HG02870 (cell line): ENCODE data around the gene ZNF316.
"Not testable (repeated sequence)": the region's sequence is repeated elsewhere in the genome, so short reads cannot be mapped to it uniquely, and the experiment has no call there.

Source experiments
- ATAC-seq: cut with Tn5 transposase; IDR thresholded peaks from one replicate; pipeline ENCODE4 v1.9.1; 2021; ENCODE audit warnings: mild to moderate bottlenecking, moderate library complexity; ENCODE audit not compliant: unreplicated experiment

Gene ZNF316

GRCh38 chr7:6646465-6646864 is 9.3 kb downstream of the ZNF316 start:
- no peak for ATAC-seq

DNA sequence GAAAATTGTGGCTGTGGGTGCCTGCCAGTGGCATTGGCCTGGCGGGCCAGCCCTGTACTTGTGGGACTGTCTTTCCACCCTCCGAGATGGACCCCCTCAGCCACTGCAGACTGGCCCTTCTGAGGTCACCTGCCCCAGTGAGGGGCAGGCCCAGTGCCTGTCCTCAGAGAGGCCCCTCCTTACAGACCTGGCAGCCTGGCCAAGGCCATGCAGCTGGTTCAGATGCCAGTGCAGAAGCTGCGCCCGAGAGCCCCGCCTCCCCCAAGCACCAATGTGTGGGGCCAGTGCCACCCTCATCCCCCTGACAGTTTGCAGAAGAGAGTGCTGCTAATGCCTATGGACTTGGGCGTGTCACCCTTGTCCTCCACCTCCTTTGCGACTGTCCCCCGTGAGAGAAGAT is 10.0 kb downstream of the ZNF316 start:
- no peak for ATAC-seq

DNA sequence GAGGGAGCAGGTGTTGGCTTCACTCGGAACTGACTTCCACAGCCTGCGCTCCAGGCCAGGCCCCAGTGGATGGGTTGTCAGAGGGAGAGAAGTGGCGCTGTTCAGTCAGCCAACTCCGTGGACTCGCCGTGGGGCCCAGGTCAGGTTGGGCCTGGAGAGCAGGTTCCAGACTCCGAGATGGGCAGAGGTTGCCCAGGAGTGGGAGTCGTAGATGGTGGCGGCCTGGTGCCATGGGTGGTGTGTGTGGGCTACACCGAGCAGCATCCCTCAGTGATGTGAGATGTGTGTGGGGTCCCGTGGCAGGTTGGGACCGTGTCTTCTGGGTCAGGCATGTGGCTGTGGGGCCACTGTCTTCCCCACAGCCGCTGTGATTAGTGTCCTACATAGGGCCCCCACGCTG is 10.4 kb downstream of the ZNF316 start:
- ATAC-seq, result no peak

DNA sequence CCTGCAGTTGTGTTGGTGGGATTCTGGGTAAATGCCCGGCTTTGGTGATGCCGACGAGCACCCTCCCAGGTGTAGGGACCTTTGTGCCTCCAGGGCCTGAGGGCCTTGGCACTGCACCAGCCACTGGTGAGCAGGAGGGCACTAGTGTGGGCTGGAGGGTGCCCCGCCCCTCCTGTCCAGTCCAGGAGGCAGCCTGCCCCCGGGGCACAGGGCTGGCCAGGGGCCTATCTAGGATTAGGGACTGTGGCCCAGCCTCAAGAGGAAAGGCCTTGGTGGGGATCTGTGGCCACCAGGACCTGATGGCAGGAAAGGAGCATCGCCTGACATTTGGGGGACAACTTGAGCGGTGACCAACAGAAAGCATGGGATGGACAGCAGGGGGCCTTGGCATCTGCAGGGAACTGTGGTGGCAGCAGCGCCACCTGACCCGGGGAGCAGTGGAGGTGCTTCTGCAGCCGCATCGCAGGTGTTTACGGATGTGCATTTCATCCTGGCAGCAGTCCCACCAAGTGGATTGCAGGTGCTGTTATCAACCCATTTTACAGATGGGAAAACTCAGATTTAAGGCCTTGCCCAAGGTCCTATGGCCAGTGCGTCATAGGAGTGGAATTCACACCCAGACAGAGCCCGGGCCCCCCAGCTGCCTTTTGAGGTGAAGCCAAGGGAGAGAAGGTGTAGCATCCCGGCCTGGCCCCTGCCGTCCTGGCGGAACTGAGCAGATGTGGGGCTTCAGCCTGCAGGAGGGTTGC is 11.1 kb downstream of the ZNF316 start:
- ATAC-seq, result no peak

GRCh38 chr7:6648815-6649104 is 11.6 kb downstream of the ZNF316 start:
- no peak for ATAC-seq

- no peak for ATAC-seq
These were observed 12.3 kb downstream of the ZNF316 start for GRCh38 chr7:6649241-6649961.

DNA sequence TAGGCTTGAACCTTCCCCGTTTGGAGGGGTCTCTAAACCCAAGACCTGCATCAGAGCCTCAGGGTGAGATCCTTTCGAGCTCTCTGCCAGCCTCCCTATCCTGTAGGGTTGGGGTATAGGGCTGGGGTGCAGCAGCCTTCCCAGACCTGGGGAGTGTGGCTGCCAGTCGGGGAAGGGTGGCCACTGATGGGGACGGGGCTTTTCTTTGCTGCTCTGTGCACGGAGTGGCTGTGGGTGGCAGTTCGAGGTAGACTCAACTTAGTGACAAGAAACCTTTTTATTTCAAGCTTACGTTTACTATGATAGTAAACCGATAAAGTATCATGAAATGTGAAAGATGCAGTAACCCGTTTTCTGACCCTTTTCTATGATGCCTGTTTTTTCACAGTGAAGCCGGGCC is 13.0 kb downstream of the ZNF316 start:
- ATAC-seq, result no peak

- no peak for ATAC-seq
These were observed 13.4 kb downstream of the ZNF316 start for GRCh38 chr7:6650521-6651011.

GRCh38 chr7:6651851-6652445 is 14.8 kb downstream of the ZNF316 start:
- ATAC-seq, result no peak

DNA sequence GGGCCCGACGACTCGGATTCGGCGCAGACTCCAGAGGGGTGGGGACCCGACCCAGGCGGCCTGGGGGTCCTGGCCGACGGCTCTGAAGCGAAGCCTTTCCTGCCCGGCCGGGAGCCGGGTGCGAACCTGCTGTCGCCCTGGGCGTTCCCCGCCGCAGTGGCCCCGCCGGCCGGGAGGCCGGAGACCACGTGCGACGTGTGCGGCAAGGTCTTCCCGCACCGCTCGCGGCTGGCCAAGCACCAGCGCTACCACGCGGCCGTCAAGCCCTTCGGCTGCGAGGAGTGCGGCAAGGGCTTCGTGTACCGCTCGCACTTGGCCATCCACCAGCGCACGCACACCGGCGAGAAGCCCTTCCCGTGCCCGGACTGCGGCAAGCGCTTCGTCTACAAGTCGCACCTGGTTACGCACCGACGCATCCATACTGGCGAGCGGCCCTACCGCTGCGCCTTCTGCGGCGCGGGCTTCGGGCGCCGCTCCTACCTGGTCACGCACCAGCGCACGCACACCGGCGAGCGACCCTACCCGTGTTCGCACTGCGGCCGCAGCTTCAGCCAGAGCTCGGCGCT is 15.4 kb downstream of the ZNF316 start:
- ATAC-seq, result no peak

DNA sequence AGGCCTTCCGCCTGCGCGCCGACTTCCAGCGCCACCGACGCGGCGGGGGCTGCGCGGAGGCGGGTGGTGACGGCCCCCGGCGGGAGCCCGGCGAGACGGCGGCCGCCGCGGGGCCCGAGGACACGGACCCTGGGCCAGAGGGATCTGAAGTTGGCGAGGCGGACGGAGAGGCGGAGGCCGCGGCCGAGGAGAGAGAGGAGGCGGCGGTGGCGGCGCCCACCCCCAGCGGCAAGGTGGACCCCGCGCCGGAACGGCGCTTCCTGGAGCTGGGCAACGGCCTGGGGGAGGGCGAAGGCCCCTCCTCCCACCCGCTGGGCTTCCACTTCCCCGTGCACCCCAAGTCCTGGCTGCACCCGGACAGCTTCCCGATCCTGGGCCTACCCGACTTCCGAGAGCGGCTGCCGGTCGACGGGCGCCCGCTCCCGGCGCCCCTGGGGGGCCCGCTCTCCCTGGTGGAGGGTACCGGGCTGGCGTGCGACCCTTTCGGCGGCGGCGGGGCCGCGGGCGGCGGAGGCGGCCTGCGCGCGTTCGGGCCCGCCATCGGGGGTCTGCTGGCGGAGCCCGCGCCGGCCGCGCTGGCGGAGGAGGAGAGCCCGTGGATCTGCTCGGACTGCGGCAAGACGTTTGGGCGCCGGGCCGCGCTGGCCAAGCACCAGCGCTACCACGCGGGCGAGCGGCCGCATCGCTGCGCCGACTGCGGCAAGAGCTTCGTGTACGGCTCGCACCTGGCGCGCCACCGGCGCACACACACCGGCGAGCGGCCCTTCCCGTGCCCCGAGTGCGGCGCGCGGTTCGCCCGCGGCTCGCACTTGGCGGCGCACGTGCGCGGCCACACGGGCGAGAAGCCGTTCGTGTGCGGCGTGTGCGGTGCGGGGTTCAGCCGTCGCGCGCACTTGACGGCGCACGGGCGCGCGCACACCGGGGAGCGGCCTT is 16.2 kb downstream of the ZNF316 start:
- no peak for ATAC-seq

DNA sequence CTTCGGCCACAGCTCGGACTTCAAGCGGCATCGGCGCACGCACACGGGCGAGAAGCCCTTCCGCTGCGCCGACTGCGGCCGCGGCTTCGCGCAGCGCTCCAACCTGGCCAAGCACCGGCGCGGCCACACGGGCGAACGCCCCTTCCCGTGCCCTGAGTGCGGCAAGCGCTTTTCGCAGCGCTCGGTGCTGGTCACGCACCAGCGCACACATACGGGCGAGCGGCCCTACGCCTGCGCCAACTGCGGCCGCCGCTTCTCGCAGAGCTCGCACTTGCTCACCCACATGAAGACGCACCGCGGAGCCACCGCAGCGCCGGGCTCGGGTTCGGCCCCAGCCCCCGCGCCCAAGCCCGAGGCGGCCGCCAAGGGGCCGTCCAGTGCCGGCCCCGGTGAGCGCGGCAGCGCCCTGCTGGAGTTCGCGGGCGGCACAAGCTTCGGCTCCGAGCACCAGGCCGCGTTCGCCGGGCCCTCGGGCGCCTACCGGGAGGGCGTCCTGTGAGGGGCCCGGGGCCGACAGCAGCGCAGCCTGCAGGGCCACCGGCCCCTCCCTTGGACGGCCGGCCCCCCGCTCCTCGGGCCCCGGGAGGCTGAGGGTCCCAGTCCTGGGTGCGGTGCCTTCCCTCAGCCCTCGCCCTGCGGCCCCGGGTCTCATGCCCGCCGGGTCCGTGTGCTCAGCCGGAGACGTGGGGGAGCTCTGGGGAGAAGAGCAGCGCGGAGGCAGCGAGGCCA is 17.2 kb downstream of the ZNF316 start:
- ATAC-seq, result no peak

GRCh38 chr7:6654842-6655610 is 17.9 kb downstream of the ZNF316 start:
- ATAC-seq, result no peak

GRCh38 chr7:6655636-6656385 is 18.7 kb downstream of the ZNF316 start:
- ATAC-seq, result no peak

DNA sequence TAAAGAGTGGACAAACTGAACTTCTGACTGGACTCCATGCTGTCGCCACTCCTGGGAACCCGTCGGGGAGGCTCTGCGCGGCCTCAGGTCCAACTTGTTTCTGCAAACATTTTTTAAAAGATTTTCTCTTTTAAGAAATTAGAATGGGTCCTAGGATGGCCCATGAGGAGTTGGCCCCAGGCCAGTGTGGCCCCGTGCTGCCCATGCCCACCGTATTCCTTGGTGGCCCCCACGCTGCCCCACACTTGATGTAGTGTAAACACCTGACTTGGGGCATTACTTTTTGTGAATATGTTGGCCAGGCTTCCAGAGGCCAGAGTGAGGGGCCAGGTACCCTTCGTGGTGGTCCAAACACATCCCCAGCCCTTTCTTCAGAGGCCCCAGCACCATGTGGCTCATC is 19.3 kb downstream of the ZNF316 start:
- ATAC-seq, result no peak

DNA sequence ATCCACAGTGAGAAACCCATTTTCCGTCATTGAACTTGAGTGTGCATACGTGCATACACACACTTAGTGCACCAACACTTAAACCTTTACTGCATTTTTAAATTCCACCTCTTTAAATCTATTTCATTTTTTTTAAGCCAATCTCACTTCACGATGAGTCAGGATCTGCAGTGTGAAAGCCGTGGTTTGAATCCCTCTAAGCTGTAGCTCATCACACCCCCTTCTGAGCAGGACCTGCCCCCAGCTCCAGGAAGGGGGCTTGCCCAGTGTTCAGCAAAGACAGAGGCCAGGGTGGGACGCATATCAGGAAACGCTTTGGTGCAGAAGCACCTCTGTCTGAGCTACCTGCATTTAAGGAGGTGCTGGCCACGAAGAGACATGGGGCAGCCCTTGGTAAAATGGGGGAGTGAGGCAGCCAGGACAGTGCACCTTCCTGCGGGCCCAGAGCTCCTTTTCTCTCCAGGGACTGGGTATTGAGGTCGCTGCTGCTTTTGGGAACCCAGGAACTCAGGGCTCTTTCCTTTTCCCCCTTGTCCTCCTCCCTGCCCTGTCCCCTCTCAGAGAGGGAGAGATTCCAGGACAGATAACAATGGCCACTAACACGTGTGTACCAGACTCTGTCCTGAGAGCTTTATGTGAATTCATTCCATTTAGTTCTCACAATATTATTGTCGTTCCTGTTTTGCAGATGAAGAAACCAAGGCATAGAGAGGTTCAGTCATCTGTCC is 21.7 kb downstream of the ZNF316 start:
- no peak for ATAC-seq

DNA sequence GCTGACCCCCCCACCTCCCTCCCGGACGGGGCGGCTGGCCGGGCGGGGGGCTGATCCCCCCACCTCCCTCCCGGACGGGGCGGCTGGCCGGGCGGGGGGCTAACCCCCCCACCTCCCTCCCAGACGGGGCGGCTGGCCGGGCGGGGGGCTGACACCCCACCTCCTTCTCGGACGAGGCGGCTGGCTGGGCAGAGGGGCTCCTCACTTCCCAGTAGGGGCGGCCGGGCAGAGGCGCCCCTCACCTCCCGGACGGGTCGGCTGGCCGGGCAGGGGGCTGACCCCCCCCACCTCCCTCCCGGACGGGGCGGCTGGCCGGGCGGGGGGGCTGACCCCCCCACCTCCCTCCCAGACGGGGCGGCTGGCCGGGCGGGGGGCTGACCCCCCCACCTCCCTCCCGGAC is 33.7 kb downstream of the ZNF316 start:
- not testable (repeated sequence) for ATAC-seq

DNA sequence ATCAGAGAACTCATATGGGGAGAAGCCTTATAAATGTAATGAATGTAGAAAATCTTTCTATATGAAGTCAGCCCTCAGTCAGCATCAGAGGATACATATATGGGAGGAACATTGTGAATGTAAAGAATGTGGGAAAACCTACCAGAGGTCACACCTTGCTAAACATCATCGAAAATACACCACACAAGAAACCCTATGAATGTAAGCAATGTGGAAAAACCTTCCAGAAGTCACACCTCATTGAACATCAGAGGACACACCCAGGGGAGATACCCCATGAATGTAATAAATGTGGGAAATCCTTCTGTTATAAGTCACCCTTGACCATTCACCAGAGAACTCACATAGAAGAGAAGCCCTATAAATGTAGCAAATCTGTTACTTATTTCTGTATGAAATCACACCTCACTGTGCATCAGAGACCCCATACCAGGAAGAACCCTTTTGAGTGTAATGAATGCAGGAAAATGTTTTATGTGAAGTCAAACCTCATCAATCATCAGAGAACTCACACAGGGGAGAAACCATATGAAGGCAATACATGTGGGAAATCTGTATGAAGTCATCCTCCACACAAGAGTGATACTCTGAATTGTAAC is 38.8 kb downstream of the ZNF316 start:
- ATAC-seq, result no peak
